Uterus (tissue), 2 donors: ENCODE data around the gene PTPRD.

Source experiments
- POLR2A ChIP-seq, 2 donors: fragments of 450-650 bp; IDR thresholded peaks; one replicate each; pipeline ENCODE4 v1.6.1; 2016; ENCODE audit warnings: antibody characterized with exemption in 2 of 2, mild to moderate bottlenecking in 1 of 2, moderate library complexity in 1 of 2
- TF ChIP-seq, protein P1 (sequence below), 4 experiments: fragments of 200-600 bp in 2 of 4; fragments of 450-650 bp in 2 of 4; sonication (generic) in 2 of 4; IDR thresholded peaks; one replicate each; pipeline ENCODE4 v1.5.1; 2016 to 2019; ENCODE audit warnings: antibody characterized with exemption in 4 of 4, mild to moderate bottlenecking in 2 of 4, moderate library complexity in 1 of 4

DNA sequence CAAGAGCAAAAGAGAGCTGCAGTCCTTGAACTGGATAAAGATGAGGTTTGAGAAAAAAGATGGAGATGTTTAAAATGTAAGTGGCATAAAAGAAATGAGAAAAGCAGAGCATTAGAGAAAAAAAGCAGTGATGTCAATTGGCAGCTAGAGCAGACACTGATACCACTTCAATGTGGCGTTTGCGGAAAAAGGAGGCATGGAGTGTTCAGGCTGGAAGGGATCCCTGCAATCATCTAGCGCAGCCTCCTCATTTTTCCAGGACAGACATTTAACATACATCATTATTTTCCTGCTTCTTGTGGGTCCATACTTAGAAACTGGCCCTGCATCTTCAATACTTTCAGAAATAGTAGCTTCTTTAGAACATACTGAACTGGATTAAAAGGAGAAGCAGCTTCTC, 563.8 kb downstream of the PTPRD start:
- TF ChIP-seq, protein P1, sequence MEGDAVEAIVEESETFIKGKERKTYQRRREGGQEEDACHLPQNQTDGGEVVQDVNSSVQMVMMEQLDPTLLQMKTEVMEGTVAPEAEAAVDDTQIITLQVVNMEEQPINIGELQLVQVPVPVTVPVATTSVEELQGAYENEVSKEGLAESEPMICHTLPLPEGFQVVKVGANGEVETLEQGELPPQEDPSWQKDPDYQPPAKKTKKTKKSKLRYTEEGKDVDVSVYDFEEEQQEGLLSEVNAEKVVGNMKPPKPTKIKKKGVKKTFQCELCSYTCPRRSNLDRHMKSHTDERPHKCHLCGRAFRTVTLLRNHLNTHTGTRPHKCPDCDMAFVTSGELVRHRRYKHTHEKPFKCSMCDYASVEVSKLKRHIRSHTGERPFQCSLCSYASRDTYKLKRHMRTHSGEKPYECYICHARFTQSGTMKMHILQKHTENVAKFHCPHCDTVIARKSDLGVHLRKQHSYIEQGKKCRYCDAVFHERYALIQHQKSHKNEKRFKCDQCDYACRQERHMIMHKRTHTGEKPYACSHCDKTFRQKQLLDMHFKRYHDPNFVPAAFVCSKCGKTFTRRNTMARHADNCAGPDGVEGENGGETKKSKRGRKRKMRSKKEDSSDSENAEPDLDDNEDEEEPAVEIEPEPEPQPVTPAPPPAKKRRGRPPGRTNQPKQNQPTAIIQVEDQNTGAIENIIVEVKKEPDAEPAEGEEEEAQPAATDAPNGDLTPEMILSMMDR (IDR thresholded peaks at IDR 0.05): no peak
- no peak for TF ChIP-seq POLR2A (IDR thresholded peaks at IDR 0.05)
